NT2/D1 (cell line): ENCODE results near the gene POLR2H.

Experiments
- DNase-seq: peaks from one replicate; pipeline ENCODE4 v3.0.0-alpha.2; 2011; ENCODE audit warnings: low read depth, low spot score
- H3K27me3 ChIP-seq: 2 replicates; pipeline ENCODE4 v1.6.0; 2011; ENCODE audit warnings: mild to moderate bottlenecking; ENCODE audit not compliant: insufficient read length, insufficient read depth
- H3K36me3 ChIP-seq: 2 replicates; pipeline ENCODE4 v1.6.1; 2011; ENCODE audit warnings: mild to moderate bottlenecking, low read length, mixed read lengths; ENCODE audit not compliant: insufficient read depth, insufficient read length
- H3K4me1 ChIP-seq: 2 replicates; pipeline ENCODE4 v1.5.1; 2011; ENCODE audit not compliant: insufficient read depth, insufficient read length
- H3K4me3 ChIP-seq: 2 replicates; pipeline ENCODE4 v1.5.1; 2011; ENCODE audit warnings: low read depth; ENCODE audit not compliant: insufficient read length
- H3K9ac ChIP-seq: 2 replicates; pipeline ENCODE4 v1.6.0; 2011; ENCODE audit warnings: low read depth; ENCODE audit not compliant: insufficient read length
- H3K9me3 ChIP-seq: 2 replicates; pipeline ENCODE4 v1.5.1; 2011; ENCODE audit warnings: mild to moderate bottlenecking, low read length; ENCODE audit not compliant: insufficient read depth
- SUZ12 ChIP-seq: IDR thresholded peaks from 2 replicates; pipeline ENCODE4 v1.6.1; 2011; ENCODE audit not compliant: insufficient read length, insufficient read depth; ENCODE audit errors: extremely low read depth
- YY1 ChIP-seq: IDR thresholded peaks from 2 replicates; pipeline ENCODE4 v1.6.1; 2011; ENCODE audit not compliant: insufficient read length, insufficient read depth
- ZNF274 ChIP-seq: IDR thresholded peaks from 2 replicates; pipeline ENCODE4 v1.6.1; 2011; ENCODE audit warnings: mild to moderate bottlenecking, low read depth, low read length

Gene POLR2H

GRCh38 chr3:184368116-184368515 lies 6.6 kb downstream of the POLR2H start:
- Histone ChIP-seq H3K27me3 (no peaks in the 10 kb centered on the region), H3K4me3 (no peak overlapping the region), H3K9me3 (no peaks in the 10 kb centered on the region), H3K4me1 (peaks cover 2% of the 10 kb centered on the region), H3K9ac (no peak overlapping the region), H3K36me3 (peaks cover 66% of the 10 kb centered on the region)
- DNase-seq, result no peak
- TF ChIP-seq SUZ12 (no peak), ZNF274 (no peak), YY1 (no peak)

- peaks cover 2% of the 10 kb centered on the region for H3K4me1 ChIP-seq
- DNase-seq, result no peak
Measured at GRCh38 chr3:184368586-184369183, 7.2 kb downstream of the POLR2H start.

GRCh38 chr3:184371570-184372018 lies 10.1 kb downstream of the POLR2H start:
- Histone ChIP-seq H3K27me3 (no peaks in the 10 kb centered on the region), H3K9ac (no peak overlapping the region), H3K4me3 (no peak overlapping the region), H3K4me1 (peaks cover 9% of the 10 kb centered on the region), H3K9me3 (no peaks in the 10 kb centered on the region), H3K36me3 (peaks cover 38% of the 10 kb centered on the region)
- peak; percentile 91 for DNase-seq
- TF ChIP-seq ZNF274 (no peak), YY1 (no peak), SUZ12 (no peak)

More at GRCh38 chr3:184368586-184369183, 7.2 kb downstream of the POLR2H start:
- peaks cover 62% of the 10 kb centered on the region for H3K36me3 ChIP-seq
- TF ChIP-seq SUZ12 (no peak), ZNF274 (no peak), YY1 (no peak)
- no peaks in the 10 kb centered on the region for H3K9me3 ChIP-seq
- H3K9ac ChIP-seq, result no peak overlapping the region
- no peaks in the 10 kb centered on the region for H3K27me3 ChIP-seq
- no peak overlapping the region for H3K4me3 ChIP-seq

GRCh38 chr3:184372296-184372821 lies 10.8 kb downstream of the POLR2H start:
- DNase-seq, result no peak
- TF ChIP-seq ZNF274 (no peak), YY1 (no peak), SUZ12 (no peak)
- Histone ChIP-seq H3K9ac (no peak overlapping the region), H3K27me3 (no peaks in the 10 kb centered on the region), H3K4me3 (no peak overlapping the region), H3K4me1 (peaks cover 11% of the 10 kb centered on the region), H3K9me3 (no peaks in the 10 kb centered on the region), H3K36me3 (peaks cover 31% of the 10 kb centered on the region)

GRCh38 chr3:184372911-184373310 lies 11.4 kb downstream of the POLR2H start:
- no peak for TF ChIP-seq YY1
- TF ChIP-seq ZNF274, result no peak
- TF ChIP-seq SUZ12, result no peak
- no peak overlapping the region for H3K4me3 ChIP-seq
- H3K9ac ChIP-seq, result no peak overlapping the region
- peaks cover 27% of the 10 kb centered on the region for H3K36me3 ChIP-seq
- H3K4me1 ChIP-seq, result peaks cover 14% of the 10 kb centered on the region
- no peaks in the 10 kb centered on the region for H3K27me3 ChIP-seq
- no peak for DNase-seq
- no peaks in the 10 kb centered on the region for H3K9me3 ChIP-seq

- Histone ChIP-seq H3K36me3 (peaks cover 22% of the 10 kb centered on the region), H3K9me3 (no peaks in the 10 kb centered on the region), H3K4me1 (peaks cover 18% of the 10 kb centered on the region), H3K4me3 (no peak overlapping the region), H3K9ac (no peak overlapping the region), H3K27me3 (peaks cover 3% of the 10 kb centered on the region)
- DNase-seq, result no peak
- TF ChIP-seq ZNF274, result no peak
Measured at GRCh38 chr3:184373422-184373821, 11.9 kb downstream of the POLR2H start.

GRCh38 chr3:184375747-184376461 lies 14.4 kb downstream of the POLR2H start:
- H3K4me1 ChIP-seq, result peaks cover 27% of the 10 kb centered on the region
- H3K9me3 ChIP-seq, result no peaks in the 10 kb centered on the region
- H3K9ac ChIP-seq, result no peak overlapping the region
- H3K36me3 ChIP-seq, result peaks cover 5% of the 10 kb centered on the region
- no peak overlapping the region for H3K4me3 ChIP-seq
- no peak for DNase-seq
- peaks cover 19% of the 10 kb centered on the region for H3K27me3 ChIP-seq
- no peak for TF ChIP-seq SUZ12
- TF ChIP-seq ZNF274, result no peak
- no peak for TF ChIP-seq YY1
